ENCODE data around the gene CMIP. TPM values are rescaled to one million over a fixed set of nuclear protein-coding genes. Genes with fewer than 3 reads are reported as not detected.

Gene CMIP
- total and polyA plus RNA-seq, 10 of the 15 experiments (the other 5 are each of a cell fraction or from before 2014, with no cell fraction given), result 1.2 to 43.2 (median 4.4) TPM

GRCh38 chr16:81496742-81497141 lies 52.1 kb downstream of the CMIP start:
- WGBS (ENCODE audit: insufficient coverage, insufficient replicate concordance, low lambda C conversion rate, missing lambda C conversion rate), result 100% methylated on average over 5 of the region's 6 CpGs
- no peak for ATAC-seq
- no peak for DNase-seq (ENCODE audit: low read depth, low spot score)
- POLR2A ChIA-PET, result interaction anchor here (0.5 to 1.4 kb wide), 3 partner anchors 15 to 99 kb away, joined by 3 to 4 read pairs (median 3); no protein-coding TSS in a partner anchor
- SMC1A ChIA-PET (ENCODE audit: uncharacterized antibody, unreplicated experiment), result interaction anchor here (0.6 to 3.1 kb wide), 5 partner anchors 9 to 66 kb away, joined by 3 to 19 read pairs (median 3); no protein-coding TSS in a partner anchor
- intact Hi-C loops (cut with micrococcal nuclease; ENCODE audit: unreplicated experiment), result loop anchor here (5.0 kb wide), 1 partner anchor 221 kb away; no protein-coding TSS in a partner anchor
- no TSS peak for BruUV-seq (replicated peaks)
- Histone ChIP-seq H3K27ac (ENCODE audit: control insufficient read depth, insufficient read depth) (no peak overlapping the region), H3K4me1 (ENCODE audit: control insufficient read depth, insufficient read depth, low read length) (peaks cover 14% of the 10 kb centered on the region), H2AFZ (ENCODE audit: control insufficient read depth, low read depth, low read length) (no peak overlapping the region), H3K9ac (ENCODE audit: control insufficient read depth, insufficient read depth, low read length) (no peak overlapping the region), H3K36me3 (ENCODE audit: control insufficient read depth in 2 of 2, insufficient read depth in 2 of 2, low read length in 1 of 2) (peaks cover 0 to 6% of the 10 kb centered on the region in 2 experiments; a peak in 2 of 4 replicates), H4K20me1 (ENCODE audit: control insufficient read depth, insufficient read depth) (no peaks in the 10 kb centered on the region; the same call in 1 of the 2 replicates), H3K27me3 (replicated peaks in 1 of 2; ENCODE audit: control insufficient read depth in 2 of 2, insufficient read depth in 2 of 2, low read length in 1 of 2) (no peaks in the 10 kb centered on the region), H3K4me2 (ENCODE audit: control insufficient read depth, insufficient read depth) (no peak overlapping the region), H3K79me2 (ENCODE audit: control insufficient read depth, insufficient read depth, low read length) (peaks cover 18% of the 10 kb centered on the region), H3K4me3 (no peak overlapping the region), H3K9me3 (replicated peaks; ENCODE audit: control insufficient read depth, insufficient read depth, low read length) (no peaks in the 10 kb centered on the region)
- CTCF ChIA-PET, result interaction anchor here (0.6 to 1.7 kb wide), 2 partner anchors 15 to 96 kb away, joined by 3 to 7 read pairs; no protein-coding TSS in a partner anchor
- in situ Hi-C loops (cut with MboI), result no loop called here
- no peak for FAIRE-seq
- RAD21 ChIA-PET (ENCODE audit: unreplicated experiment), result interaction anchor here (0.8 to 1.5 kb wide), 3 partner anchors 14 to 65 kb away, joined by 3 read pairs; no protein-coding TSS in a partner anchor
- TF ChIP-seq MAX (IDR thresholded peaks at IDR 0.05; ENCODE audit: low read depth, low read length) (no peak), LARP7 (IDR thresholded peaks at IDR 0.05) (no peak), CHD1 (IDR thresholded peaks at IDR 0.05; ENCODE audit: low read depth, low read length) (no peak), ZBTB40 (IDR thresholded peaks at IDR 0.05; ENCODE audit: borderline replicate concordance) (no peak), SP1 (IDR thresholded peaks at IDR 0.05; ENCODE audit: low read depth, low read length) (no peak), ZBTB33 (IDR thresholded peaks at IDR 0.05) (no peak), SUZ12 (IDR thresholded peaks at IDR 0.05; ENCODE audit: unreplicated experiment) (no peak), E4F1 (IDR thresholded peaks at IDR 0.05; ENCODE audit: borderline replicate concordance, partially characterized antibody) (no peak), BHLHE40 (IDR thresholded peaks at IDR 0.05; ENCODE audit: borderline replicate concordance in 1 of 2, low read depth in 2 of 2, low read length in 1 of 2) (no peak), REST (IDR thresholded peaks at IDR 0.05; ENCODE audit: low read depth, low read length) (no peak), RBBP5 (conservative IDR thresholded peaks at IDR 0.05) (no peak)

Measured in GM12878 (cell line).